ENCODE measurements around the gene PLXNC1.

Gene PLXNC1

DNA sequence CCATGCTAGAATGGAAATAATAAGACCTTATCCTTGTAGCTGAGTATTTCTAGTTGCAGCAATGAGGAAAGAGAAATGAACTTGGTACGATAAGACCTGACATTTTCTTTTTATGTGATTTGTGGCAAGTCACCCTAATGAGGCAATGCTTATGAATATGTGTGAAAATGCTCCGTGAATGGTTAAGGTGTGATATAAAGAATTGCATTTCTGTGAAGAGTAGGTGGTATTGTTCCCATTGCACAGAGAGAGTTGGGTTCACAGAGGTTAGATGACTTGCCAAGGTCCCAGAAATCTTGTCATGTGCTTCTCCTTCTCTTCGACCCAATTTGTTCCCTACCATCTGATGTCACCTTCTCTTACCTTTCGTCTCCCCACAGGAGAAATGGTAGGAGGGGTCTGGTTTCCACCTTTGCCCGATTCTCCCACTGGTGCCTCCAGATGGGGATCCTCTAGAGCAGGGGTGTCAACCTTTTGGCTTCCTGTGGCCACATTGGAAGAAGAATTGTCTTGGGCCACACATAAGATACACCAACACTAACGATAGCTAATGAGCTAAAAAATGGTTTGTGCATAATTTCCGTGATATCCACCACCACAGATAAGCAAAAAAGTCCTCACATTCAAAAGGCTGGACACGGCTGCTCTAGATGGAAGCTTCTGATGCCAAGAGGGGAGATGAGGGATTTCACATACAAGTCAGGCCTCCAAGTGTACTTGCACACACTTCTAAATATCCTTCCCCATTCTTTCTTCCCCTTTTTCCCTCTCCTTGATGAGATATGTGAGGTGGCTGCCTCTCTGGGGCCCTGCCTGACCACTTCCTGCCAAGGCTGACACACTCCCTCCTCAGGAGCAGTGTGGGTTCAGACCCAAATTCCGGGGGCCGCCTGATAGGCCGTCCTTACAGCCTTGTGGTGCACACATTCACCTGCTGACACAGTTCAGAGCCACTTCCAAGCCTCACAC lies 96.1 kb downstream of the PLXNC1 start:
- peak; percentile 79 for DNase-seq

DNA sequence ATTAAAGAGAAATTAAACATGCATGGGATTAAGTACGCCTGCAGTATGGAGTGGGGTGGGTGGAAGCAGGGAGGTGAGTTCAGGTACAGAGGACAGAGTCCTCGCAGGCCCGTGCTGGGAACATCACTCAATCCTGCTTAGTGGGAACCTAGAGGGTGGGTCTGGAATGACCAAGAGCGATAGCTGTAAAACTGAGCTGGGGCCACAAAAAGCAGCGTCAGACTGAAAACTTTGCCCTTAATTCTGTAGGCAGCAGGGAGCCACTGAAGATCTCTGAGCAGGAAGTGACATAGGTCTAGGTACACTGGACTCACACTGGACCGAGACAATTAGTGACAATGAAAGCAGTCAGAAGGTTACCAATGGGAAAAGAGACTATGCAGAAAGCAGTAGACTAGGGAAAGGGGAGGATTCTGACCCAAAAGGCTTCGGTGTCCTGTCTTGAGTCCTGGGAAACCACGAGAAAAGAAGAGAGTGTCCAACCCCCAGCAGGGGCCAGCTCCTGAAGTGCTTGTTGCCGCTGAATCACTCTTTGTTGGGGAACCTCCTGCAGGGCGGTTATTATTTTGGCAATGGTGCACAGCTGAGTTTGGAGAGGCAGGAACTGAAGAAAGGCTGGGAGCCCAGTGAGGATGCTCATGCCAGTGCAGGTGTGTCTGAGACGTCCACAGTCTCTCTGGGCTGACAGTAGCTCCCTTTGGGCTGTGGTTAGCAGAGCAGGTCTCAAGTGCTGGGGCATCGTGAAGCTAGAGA lies 97.4 kb downstream of the PLXNC1 start:
- DNase-seq, result no peak

DNA sequence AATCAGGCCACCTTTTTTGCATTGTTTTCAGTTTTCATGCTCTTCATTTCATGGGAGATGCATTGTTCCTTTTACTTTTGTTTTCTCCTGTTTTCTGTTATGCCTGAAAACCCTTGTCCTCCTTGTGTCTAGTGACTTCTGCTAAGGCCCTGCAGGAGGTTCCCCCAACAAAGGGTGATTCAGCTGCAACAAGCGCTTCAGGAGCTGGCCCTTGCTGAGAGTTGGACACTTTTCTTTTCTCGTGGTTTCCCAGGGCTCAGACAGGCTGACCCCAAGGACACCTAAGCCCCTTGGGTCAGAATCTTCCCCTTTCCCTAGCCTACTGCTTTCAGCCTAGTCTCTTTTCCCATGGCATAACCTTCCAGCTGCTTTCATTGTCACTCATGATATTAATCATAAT lies 98.9 kb downstream of the PLXNC1 start:
- no peak for DNase-seq

DNA sequence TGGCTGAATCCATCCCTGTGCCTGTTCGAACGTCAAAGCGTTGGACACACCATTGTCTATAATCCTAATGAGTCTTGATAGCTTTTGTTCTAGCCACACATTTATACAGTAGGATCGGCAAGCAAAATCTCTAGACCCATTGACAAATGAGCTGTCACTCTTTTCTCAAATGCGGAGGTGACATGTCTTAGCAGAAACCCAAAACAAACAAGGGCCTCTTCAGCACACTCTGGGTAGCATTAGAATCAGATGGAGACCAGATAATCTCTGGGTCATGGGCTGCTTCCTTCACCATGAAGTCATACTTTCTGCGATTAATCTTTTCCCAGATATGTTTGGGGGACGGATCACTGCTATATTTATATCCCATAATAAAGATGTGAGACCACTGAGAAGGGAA lies 100.2 kb downstream of the PLXNC1 start:
- no peak for DNase-seq

DNA sequence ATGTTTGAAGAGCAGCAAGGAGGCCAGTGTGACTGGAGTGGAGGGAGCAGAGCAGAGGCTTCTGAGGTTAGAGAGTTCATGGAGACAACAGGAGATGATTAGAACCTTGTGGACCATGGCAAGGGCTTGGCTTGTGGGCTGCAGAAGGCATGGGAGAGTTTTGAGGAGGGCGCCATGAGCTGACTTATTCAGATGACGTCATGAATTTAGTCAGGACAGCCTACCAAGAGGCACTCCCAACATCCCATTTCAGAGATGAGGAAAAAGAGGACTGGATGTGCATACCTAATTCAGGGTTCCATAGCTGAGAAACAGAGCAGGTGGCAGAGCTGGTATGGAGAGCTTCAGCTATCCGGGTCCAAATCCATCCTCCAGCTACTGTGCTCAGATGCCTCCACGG lies 101.8 kb downstream of the PLXNC1 start:
- DNase-seq, result no peak

DNA sequence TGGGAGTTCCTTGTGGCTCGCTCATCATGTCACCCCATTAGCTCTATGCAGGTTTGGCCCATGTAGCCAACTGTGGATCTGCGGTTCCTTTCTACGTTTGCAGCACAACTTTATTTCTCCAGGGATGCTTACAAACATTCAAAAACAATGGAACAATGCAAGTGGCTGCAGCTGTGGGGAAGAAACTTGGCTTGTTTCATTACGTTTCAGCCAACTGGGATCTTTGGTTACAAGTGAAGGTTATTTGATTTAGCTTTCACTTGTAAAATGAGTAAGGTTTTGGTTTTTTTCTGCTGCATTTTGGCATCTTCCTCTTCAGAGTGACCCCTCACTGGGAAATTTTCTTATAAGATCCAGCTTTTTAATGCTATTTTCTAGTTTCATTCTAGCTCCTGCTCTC lies 105.9 kb downstream of the PLXNC1 start:
- DNase-seq, result no peak

DNA sequence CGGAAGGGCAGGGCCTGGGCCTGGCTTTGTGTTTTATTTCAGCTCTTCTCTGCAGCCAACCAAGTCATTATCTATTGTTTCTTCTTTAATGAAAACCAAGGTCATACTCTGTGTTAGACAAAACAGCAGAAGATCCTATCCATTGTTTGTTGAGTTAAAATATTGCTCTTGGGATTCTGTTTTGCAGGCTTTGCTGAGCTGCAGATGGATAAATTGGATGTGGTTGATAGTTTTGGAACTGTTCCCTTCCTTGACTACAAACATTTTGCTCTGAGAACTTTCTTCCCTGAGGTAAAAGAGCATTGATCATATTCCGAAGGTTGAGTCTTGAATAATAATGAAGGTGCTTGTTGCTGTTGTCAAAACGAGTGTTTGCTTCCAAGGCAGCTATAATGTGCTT lies 106.6 kb downstream of the PLXNC1 start:
- DNase-seq, result no peak

DNA sequence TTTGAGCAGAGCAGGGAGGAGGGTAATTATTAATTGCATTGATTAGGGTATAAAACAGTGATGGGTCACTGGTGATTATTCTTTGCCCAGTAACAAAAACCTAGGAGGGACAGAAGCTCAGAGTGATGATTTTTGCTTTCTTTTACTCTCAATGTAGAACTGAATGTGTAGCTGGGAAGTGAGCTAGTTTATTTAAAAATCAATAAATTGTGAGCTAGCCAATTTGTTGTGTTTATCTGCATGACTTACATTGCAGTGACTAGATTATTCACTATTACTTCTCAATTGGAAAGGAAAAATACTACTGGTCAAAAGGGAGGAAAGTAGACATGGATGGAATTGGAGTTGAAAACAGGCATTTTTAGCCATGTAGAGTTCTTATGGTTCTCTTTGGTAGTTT lies 107.1 kb downstream of the PLXNC1 start:
- no peak for DNase-seq

DNA sequence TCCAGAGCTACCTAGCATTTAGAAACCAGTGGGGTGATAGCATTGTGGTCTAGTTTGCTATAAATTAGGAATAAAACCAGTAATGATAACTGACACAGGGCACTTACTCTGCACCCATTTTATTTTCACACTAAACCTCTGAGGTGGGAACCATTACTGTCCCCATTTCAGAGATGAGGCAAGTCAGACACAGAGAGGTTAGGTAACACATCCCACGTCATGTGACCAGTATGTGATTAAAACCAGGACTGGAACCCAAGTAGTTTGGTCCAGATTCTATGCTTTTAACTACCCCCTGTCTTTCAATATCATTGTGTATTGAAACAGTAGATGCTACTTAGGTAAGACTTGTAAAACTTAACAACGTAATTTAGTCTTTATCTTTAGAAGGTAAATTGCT lies 110.2 kb downstream of the PLXNC1 start:
- DNase-seq, result no peak

DNA sequence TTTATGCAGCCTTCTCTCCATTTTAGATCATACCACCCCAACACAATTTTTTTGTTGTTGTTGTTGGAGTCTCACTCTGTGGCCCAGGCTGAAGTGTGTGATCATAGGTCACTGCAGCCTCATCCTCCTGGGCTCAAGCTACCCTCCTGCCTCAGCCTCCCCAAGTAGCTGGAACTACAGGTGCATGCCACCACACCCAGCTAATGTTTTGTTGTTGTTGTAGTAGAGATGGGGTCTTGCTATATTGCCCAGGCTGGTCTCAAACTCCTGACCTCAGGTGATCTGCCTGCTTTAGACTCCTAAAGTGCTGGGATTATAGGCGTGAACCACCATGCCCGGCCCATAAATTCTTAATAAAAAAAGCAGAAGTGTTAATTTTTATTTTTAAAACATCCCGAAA lies 111.6 kb downstream of the PLXNC1 start:
- no peak for DNase-seq

DNA sequence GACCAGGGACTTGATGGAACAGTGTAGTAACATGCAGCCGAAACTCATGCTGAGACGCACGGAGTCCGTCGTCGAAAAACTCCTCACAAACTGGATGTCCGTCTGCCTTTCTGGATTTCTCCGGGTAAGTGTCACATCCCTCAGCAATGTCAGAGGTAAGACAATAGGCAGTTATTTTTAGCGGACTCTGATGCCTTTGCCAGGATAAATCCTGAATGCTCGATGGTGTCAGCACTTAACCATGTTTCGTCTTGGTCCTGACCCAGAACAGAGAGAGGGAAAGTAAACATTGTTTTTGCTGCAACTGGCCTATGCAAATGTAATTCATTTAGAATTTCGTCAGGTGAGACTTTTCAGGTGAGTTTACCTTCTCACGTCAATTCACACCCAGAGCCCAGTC lies 112.3 kb downstream of the PLXNC1 start:
- no peak for DNase-seq

DNA sequence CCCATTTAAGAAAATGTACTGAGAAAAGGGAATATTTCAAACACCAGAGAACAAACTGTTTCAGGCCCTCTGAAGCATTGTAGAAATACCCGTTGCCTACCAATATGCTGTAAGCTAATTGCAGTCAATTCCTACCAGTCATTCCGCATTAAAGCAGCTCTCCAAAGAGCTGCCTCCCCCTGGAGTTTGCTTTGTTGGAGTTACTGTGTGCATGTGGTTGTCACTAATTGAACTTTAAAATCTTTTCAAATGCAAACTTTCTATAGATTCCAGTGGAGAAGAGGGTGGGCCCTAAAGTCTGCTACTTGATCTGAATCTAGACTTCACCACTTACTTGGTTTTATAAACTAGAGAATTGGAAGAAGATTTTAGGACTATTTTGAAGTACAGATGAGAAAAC lies 112.7 kb downstream of the PLXNC1 start:
- no peak for DNase-seq

DNA sequence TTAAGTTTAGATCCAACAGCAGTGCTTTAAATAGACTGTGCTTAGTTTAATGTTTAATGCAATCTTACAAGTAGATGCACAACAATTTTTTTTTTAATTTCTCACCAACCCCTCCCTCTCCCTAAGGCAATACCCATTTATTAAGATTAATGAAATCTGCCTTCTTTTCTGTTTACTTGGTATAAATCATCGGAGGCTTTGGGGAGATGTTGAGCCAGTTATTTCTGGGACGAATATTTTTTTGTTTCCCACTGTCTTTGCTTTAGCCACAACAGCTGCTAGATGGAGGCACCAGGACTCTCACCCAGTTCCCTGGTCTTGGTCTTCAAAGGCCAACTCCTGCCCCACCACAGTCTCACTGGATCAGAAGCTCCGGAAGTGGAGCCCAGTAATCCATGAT lies 113.4 kb downstream of the PLXNC1 start:
- no peak for DNase-seq

DNA sequence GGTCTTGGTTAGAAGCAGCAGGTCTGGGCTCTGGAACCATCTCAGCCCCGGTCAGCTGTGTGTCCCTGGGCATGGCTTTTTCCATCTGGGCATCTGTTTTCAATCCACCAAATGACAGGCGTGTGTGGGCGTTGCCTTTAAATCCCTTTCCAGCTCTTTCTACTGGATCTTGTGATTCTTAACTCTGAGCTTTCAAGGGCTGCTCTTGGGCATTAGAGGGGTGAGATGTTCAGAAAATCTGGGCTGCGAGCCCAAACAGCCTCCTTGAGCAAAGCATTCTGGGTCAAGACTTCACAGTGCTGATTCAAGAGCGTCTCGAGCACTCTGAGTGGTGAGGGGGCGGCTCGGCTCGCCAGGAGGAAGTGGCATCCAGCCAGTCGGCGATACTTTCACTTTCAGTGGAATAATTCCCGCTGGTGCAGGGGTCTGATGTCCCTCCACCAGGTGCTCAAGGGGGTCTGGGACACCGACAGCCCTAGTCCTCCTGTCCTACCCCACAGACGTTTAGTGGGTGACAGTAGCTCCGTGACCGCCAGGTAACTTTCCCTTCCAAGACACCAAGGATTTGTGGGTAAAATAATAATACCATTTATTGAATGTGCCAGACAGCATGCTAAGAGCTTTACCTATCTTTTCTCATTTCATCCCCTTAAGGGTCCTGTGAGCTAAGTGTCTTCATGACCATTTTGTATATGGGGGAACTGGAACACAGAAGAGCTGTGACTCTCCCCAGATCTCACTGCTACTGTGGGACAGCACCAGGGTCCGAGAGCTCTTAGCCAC lies 114.0 kb downstream of the PLXNC1 start:
- peak; percentile 83 for DNase-seq

DNA sequence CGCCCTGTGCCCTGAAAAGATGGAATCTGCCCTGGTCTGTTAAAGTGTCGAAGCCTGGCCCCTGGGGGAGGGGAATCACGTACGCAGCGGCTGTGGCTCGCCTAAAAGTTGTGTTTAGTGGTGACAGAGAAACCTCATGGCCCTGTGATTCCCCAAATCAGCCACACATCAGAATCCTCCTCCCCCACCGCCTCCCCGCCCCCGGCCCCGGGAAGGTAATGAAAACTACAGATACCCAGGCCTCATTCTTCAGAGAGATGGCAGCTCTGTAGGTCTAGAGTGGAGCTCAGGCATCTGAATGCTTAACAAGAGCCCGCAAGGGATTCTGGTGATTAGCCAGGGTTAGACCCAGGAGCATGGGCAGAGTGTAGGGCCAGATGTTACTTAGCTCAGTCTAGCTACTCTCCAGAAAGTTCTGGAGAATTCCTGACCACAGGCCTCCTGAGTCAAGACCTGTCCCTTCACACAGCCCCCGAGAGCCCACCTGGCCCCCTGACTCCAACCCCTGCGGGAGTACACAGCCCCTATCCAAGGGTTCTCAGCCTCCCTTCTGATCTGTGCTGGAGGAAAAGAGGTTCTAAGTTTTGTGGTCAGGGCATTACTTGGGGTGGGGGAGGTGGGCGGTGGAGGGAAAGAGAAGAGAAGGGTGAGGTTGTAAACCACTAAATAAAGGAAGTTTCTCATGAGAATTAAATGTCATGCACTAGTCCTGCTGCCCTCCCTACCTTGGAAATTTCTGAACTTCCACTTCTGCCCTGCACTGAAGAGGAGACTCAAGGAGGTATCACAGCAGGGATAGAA lies 114.8 kb downstream of the PLXNC1 start:
- peak; percentile 80 for DNase-seq

DNA sequence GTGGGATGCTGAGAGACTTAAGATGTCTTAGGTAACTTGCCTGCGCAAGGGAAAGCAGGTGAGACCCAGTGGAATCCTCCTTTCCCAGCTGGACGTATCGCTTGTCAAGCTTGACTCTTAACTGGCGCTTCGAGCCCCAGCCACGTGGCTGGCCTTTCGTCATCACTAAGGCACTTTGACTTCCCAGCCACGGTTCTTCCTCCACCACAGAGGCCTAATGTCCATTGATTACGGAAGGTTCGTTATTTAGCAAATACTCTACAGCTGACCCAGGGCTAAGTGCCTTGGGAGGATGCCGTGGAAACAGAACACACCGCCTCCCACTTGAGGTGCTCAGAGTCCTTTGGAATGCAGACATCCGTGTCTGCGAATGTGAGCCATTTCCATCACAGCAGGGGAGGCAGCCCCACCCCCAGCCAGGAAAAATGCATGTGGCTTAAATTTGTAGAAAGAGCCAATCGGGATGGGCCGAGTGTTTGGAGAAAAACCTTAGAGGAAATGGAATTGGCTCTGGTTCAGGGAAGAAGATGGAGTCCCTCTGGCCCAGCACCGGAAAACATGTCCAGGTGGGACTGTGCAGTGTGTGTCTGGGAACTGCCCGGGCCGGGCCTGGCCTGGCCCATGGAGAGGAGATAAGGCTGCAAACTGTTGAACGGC lies 115.7 kb downstream of the PLXNC1 start:
- DNase-seq, result no peak

DNA sequence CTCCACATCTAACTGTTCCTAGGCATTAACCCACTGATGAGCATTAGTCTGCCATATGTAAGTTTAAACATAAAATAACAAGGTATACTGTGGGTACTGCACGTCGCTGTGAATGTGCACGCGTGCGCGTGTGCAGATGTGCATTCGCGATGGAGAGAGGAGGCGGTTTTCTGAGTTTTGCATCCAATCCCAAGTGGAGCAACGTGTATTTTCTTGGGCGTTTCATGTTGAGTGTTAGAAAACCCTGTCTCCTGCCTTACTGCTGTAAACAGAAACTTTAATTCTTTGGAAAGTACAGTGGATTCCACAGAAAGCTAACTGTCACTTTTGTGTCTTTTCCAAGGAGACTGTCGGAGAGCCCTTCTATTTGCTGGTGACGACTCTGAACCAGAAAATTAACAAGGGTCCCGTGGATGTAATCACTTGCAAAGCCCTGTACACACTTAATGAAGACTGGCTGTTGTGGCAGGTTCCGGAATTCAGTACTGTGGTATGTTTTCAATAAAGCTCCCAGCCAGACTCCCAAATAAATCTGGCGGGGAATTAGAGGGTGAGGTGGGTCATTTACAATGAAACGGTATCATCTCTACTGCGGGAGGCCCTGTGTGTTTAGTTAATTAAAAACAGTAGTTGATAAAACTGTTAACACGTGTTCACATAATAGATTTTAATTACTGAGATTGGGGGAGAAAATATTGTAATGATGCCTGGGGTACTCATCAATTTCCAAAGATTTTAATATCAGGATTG lies 116.5 kb downstream of the PLXNC1 start:
- DNase-seq, result no peak

DNA sequence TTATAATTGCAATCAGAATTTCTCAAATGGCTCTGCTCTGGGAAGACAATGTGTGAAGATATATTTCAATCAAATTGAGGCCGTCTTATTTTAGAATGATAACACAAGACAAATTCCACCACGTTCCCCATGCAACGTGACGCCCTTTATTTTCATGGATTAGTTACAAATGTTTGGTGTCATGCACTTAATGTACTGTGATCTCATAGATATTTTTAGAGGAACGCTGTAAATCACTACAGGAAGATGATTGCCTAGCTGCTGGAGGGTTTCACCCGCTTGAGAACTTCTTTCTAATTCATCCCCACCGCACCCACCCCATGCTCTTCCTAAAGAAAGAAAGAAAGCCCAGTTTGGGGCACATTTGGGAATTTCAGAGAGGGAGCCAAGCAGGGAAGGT lies 117.2 kb downstream of the PLXNC1 start:
- DNase-seq, result no peak

DNA sequence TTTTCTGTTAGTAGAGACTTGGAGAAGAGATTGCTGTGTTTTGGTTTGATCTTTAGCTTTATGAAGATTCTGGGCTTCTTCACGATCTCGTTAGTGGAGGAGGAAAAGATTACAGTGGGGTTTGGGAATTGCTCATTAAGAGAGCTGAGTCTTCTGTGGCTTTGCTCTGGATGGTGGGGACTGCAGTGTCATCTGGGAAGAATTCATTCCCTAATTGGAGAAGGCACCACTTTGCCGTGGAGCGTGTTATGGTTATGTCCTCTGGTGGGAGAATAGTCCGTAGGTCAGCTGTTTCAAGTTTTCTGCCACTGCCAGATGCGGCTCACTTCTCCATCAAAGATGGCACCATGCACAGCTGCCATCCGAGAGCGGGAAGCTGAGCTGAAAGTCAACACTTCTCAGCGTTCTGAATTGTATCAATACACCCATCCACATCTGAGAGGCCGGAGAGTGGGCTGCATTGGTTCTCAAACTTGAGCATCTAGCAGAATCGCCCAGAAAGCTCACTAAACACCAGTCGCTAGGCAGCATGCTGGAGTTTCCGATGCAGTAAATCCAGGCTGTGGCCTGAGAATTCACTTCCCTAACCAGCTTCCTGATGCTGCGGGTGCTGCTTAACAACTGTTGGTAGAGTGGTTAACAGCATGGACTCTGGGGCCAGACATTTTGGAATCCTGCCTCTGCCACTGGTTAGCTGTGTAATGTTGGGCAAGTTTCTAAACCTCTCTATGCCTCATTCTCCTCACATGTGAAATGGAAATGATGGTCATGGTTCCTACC lies 117.8 kb downstream of the PLXNC1 start:
- no peak for DNase-seq

DNA sequence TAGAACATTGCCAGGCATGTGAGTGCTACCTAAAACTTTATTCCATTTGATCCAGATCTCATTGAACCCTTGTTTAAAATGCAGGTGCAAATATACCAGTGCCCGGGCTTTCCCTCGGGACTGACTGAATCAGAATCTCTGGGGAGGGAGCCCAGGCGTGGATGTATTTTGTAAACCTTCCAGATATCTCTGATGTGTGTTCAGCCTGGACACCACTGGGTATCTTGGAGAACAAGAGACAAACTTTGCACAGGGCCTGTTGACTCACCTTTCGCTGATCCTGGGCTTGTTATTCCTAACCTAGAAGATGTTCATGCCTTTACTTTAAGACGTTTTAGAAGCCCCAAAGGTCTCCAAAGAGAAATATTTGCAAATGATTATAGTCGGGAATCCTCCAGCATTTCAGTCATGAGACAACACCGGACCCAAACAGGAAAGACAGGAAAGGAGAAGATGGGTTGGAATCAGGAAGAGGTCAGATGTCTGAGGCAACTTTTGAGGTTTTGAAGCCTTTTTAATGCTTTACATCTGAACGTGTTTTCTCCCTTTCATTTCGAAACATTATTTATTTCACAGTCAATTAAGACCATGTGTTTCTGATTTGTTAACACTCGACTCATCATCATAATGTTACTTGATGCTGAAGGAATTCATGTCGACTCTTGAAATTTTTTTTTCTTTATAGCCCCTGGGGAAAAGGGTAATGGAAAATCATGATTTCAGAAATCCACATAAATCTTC lies 118.6 kb downstream of the PLXNC1 start:
- DNase-seq, result no peak
